Dedifferentiated amniotic fluid mesenchymal stem cell (primary cell): ENCODE results near the gene TTC39C.
"Not testable (repeated sequence)": the region's sequence is repeated elsewhere in the genome, so short reads cannot be mapped to it uniquely, and the experiment has no call there.

Experiments
- DNase-seq: peaks from one replicate; pipeline ENCODE4 v3.0.0-alpha.2; 2016; ENCODE audit errors: extremely low spot score

TTC39C gene

DNA sequence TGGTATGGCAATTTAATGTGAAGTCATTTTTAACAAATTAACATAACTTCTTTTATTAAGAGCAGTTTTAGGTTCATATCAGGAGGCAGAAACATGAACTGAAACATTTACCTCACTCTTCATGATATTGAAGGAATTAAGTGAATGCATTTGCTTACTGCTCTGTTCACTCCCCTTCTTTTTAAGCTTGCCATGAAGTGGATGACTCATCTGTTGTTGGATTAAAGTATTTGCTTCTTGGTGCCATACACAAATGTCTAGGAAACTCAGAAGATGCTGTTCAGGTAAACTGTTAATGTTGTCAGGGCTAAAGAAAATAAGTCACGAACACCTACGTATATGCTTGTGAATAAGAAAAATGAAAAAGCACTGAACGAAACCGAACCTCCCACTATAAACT, 114.1 kb downstream of the TTC39C start:
- no peak for DNase-seq

- DNase-seq = no peak
Observed at GRCh38 chr18:24130494-24130893, 115.9 kb downstream of the TTC39C start.

DNA sequence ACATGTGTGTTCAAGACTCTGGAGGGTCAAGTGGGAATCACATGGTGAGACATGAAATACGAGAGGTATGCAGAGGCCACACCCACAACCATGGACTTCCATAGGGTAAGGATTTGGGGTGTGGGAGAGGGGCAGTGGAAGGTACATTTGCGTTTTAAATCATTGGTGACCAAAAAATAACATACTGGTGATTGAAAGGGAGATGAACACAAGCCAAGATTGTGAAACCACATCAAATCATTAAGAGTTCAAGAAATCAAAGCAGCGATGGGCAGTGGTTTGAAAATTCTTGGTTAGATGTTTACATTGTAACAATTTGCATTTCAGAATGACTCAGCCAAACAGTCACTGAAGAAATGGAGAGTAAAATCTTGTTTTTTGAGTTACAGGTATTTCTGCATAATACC, 122.4 kb downstream of the TTC39C start:
- no peak for DNase-seq

DNA sequence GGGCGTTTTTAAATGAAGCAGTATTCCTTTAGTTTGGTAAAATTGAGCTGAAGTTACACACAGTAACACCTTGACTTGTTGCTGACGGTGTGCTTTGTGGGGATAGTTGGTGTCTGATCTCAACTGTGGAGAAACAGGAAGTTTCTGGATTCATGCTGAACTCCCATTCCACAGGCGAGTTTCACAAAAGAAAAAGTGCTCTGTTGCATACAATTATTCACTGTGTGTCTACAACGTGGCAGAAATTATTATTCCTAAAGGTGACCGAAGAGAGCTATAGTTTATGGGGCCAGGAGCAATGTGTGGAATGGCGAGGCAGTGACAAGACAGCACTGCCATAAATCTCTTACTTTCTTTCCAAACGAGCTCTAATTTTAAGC, 123.8 kb downstream of the TTC39C start:
- DNase-seq = no peak

DNA sequence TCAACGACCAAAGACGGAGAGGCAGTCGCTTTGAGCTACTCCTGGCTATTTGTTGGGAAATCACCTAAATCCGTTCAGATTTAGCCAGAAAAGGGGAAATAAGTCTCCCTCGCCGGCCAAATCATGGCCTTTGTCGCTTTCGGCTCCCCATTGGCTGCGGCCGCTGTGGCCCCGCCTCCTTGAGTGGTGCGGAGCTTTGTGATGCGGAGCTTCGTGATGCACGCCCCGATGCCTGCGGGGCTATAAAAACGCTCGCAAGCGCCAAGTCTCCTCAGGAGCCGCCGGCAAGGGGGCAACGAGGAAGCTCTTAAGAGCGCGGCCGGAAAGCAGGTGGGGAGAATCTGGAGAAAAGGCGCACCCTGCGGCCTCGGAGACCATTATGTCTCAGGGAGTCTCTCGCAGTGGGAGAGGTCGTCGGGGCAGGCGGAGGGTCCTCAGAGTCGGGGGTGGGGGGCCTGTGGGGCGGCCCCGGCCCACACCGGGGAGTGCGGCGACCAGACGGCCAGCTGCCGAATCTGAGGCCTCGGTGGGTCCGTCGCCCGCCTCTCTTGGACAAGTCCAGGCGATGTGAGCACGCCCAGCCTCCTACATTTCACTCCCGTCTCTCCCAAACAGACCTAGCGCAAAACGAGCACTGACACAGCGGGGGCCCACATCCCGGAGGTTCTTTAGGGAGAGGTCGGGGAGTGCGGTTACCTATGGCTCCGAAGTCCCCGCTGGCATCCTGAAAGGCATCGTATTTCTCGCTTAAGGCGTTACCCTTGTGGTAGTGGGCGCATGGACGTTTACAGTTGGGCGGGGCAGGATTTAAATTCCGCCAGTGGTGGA, 124.4 kb downstream of the TTC39C start, which contains the start of gene CABYR:
Gene CABYR (plus strand): TSS at position 274 of the 828 bp plus-strand sequence. CDS start 4,053 bp downstream, outside the sequence.
- DNase-seq = peak; percentile 78

GRCh38 chr18:24140697-24141096, 126.1 kb downstream of the TTC39C start:
- DNase-seq = no peak

DNA sequence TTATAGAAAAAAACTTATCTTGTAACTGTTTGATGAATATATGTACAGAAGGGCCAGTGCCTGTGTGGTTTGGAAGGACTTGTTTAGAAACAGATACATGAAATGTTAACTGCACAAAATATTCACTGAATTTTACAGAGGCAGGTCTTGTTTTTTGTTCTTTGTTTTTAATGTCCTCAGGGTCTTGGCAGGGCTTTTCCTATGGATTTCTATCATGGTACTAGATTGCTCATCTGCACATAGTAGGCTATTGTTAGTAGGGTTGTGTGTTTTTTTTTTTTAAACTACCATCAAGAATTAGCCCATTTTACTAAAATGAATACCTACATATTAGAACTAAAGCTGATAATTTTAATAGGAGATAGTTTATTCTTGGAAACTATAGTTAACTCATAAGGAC, 127.8 kb downstream of the TTC39C start:
- DNase-seq = no peak

- not testable (repeated sequence) for DNase-seq
Observed at GRCh38 chr18:24149591-24149990, 135.0 kb downstream of the TTC39C start.

DNA sequence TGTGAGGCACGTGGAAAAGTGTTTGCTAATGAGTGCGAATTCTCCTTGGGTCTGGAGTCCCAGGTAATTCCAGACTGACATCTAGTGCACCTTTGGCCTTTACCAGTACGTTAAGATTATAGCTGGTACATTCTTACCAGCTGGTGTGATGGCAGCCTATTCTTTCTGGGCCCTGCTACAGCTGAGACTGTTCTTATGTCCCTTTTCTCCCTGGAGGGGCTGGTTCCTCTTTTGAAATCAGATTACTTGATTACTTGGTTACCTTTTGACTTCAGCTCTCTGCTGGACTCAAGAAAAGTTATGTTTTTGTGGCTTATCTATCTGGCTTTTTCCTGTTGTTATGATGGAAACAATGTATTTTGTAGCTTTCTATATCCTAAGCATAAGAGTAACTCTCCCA, 138.8 kb downstream of the TTC39C start:
- no peak for DNase-seq

DNA sequence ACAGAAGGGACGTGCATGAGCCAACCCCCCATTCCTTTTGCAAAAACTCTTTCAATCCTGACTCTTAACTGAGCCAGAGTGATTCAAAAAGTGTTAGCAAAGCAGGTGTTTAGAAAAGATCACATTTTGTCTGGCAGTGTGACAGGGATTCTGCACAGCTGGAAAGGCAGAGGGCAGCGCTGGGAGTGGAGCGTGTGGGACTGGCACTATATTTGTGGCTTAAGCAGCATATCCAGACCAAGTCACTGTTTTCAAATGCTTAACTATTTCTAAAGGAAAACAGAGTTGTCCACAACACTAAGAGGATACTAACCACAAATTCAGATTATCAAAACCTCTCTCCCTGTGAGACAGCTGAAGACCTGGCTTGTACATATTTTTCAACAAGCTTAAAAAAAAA, 143.3 kb downstream of the TTC39C start:
- no peak for DNase-seq

- no peak for DNase-seq
Observed at GRCh38 chr18:24160086-24160485, 145.5 kb downstream of the TTC39C start.

DNA sequence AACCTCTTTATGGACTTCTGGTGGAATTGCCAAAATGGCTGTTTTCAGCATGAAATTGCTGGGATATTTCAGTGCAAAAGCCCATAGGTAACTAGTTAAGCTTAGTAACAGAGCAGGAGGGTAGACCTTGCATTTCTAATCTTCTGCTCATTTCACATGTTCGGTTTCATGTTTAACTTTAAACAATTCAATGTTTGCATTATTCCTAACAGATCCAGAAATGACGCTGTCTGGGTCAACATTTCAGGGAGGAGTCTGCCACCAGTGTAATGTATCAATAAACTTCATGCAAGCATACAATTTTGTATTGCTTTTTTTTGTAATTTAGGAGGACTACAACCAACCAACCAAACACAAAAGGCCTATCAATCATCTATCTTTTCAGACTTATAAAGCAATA, 146.8 kb downstream of the TTC39C start:
- no peak for DNase-seq

DNA sequence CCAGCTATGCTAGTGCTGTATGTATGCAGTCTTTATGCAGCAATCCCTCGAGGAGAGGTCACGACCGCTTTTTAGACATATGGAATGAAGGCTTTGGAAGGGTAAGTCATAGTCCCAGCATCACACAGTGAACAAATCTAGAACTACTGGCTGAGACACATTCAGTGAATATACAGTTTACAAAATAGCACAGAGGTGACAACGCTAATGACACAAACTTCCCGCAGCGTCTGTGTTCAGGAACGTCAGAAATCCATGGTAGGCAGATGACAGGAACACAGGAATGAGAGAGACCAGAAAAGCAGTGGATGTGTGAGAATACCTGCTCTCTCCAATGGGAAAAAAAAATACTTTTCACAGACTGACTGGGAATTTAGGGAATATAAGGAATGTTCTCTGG, 153.9 kb downstream of the TTC39C start:
- no peak for DNase-seq

DNA sequence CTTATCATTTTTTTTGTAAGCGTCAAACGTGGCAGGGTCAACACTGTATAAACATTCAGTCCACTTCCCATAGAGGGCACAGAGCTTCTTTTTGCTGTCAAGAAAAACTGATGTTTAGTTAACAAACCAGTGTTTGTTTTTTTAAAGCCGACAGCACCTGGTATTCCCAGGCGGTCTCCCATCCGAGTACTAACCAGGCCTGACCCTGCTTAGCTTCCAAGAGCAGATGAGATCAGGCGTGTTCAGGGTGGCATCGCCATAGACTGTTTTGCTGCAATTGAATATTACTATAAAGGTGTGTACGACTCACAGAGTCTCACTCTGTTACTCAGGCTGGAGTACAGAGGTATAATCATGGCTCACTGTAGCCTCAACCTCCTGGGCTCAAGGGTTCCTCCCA, 155.8 kb downstream of the TTC39C start:
- DNase-seq = no peak

- DNase-seq = no peak
Observed at GRCh38 chr18:24173997-24174396, 159.4 kb downstream of the TTC39C start.

- DNase-seq = no peak
Observed at GRCh38 chr18:24176727-24177416, 162.3 kb downstream of the TTC39C start.

GRCh38 chr18:24177499-24178133, 163.1 kb downstream of the TTC39C start:
- no peak for DNase-seq

DNA sequence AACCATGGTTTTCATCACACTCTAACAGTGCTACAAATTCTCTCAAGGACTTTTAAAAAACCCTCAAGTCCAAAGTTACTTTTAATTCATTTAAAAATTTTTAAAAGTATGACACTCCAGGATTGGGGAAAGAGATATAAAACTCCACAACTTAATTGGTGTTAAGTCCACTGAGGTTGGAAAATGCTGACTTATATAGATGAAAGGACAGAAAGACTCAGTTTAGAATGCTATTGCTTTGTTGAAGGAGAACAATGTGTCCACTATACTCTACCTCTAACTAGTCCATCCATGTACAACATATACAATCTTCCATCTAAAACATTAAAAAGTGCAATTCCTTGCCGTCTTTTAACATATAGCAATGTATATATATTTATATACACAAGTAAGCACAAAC, 165.5 kb downstream of the TTC39C start:
- no peak for DNase-seq

DNA sequence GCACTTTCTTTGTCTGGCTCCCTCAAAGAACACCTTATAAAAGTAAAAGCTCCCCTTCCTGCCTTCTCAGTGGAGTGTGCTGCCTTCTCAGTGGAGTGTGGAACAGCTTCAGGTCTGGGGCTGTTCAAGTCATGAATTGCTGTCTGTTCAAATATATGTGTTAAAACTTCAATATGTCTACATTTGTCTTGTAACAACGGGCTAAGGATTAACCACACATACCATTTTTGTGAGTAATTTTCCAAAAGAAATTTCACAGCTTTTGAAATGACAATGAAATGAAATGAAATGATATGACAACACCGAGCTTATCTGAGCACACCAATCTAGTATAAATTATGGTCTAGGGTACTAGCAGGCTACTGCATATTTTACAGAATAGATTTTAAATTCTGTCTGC, 167.3 kb downstream of the TTC39C start:
- DNase-seq = no peak
